ENCODE results near the gene RAB1B. TPM values are rescaled to one million over a fixed set of nuclear protein-coding genes. Genes with fewer than 3 reads are reported as not detected.
"Not testable (repeated sequence)": the region's sequence is repeated elsewhere in the genome, so short reads cannot be mapped to it uniquely, and the experiment has no call there.

The RAB1B gene
- polyA plus RNA-seq, 3 donors: 116 to 135 (median 123) TPM

GRCh38 chr11:66265531-66266377, 2.7 kb upstream of the RAB1B start:
- DNase-seq (ENCODE audit: low read depth in 3 of 3, low spot score in 2 of 3): no peak

GRCh38 chr11:66266378-66267038, 1.9 kb upstream of the RAB1B start:
- DNase-seq (ENCODE audit: low read depth in 3 of 3, low spot score in 2 of 3): no peak

- DNase-seq (ENCODE audit: low read depth in 3 of 3, low spot score in 2 of 3): no peak
These were observed 1.4 kb upstream of the RAB1B start for GRCh38 chr11:66267039-66267378.

- peak in 2 of 3 donors; percentile 78 to 80 for DNase-seq (ENCODE audit: low read depth in 3 of 3, low spot score in 2 of 3)
These were observed 828 bp upstream of the RAB1B start for GRCh38 chr11:66267379-66268243.

GRCh38 chr11:66268952-66269905, 790 bp downstream of the RAB1B start:
- DNase-seq (ENCODE audit: low read depth in 3 of 3, low spot score in 2 of 3): no peak

GRCh38 chr11:66271816-66272215, 3.4 kb downstream of the RAB1B start:
- DNase-seq (ENCODE audit: low read depth in 3 of 3, low spot score in 2 of 3): no peak

GRCh38 chr11:66272596-66272995, 4.2 kb downstream of the RAB1B start:
- DNase-seq (ENCODE audit: low read depth in 3 of 3, low spot score in 2 of 3): no peak

GRCh38 chr11:66274219-66274618, 5.8 kb downstream of the RAB1B start:
- DNase-seq (ENCODE audit: low read depth in 3 of 3, low spot score in 2 of 3): no peak

- no peak for DNase-seq (ENCODE audit: low read depth in 3 of 3, low spot score in 2 of 3)
These were observed 7.0 kb downstream of the RAB1B start for GRCh38 chr11:66275396-66275795.

- DNase-seq (ENCODE audit: low read depth in 3 of 3, low spot score in 2 of 3): no peak
These were observed 7.7 kb downstream of the RAB1B start for GRCh38 chr11:66275984-66276612.

GRCh38 chr11:66276619-66277018, 8.2 kb downstream of the RAB1B start:
- not testable (repeated sequence) for DNase-seq (ENCODE audit: low read depth in 3 of 3, low spot score in 2 of 3)

- not testable (repeated sequence) for DNase-seq (ENCODE audit: low read depth in 3 of 3, low spot score in 2 of 3)
These were observed 8.6 kb downstream of the RAB1B start for GRCh38 chr11:66277064-66277463.

- no peak for DNase-seq (ENCODE audit: low read depth in 3 of 3, low spot score in 2 of 3)
These were observed 9.3 kb downstream of the RAB1B start, which contains the start of gene CNIH2 for GRCh38 chr11:66277471-66278362. TSS of gene CNIH2 (plus strand) at chr11:66278175. CDS start at chr11:66278457, 282 bp downstream.

- no peak for DNase-seq (ENCODE audit: low read depth in 3 of 3, low spot score in 2 of 3)
These were observed 10.1 kb downstream of the RAB1B start for GRCh38 chr11:66278363-66279091.

GRCh38 chr11:66279092-66279734, 10.8 kb downstream of the RAB1B start:
- no peak for DNase-seq (ENCODE audit: low read depth in 3 of 3, low spot score in 2 of 3)

GRCh38 chr11:66280428-66280827, 12.0 kb downstream of the RAB1B start:
- DNase-seq (ENCODE audit: low read depth in 3 of 3, low spot score in 2 of 3): no peak

- no peak for DNase-seq (ENCODE audit: low read depth in 3 of 3, low spot score in 2 of 3)
These were observed 12.6 kb downstream of the RAB1B start for GRCh38 chr11:66281001-66281400.
